Caco-2 (cell line): Measurements from ENCODE around the gene DHRS13. TPM values are rescaled to one million over a fixed set of nuclear protein-coding genes. Genes with fewer than 3 reads are reported as not detected.

ENCODE experiments used
- BruUV-seq: library from RNA; stranded (reverse); fragments of 400-500 nt; replicated peaks from 2 replicates; lab custom pipeline; 2021; lab: Mats Ljungman, UMichigan
- CTCF ChIA-PET: fragments of 300-600 bp; sonication (Branson Sonifier 250); formaldehyde crosslinking; loops from one replicate; lab custom pipeline; 2022; ENCODE audit warnings: antibody characterized with exemption; lab: Charles Lee
- POLR2A ChIA-PET: fragments of 300-600 bp; sonication (Branson Sonifier 250); formaldehyde crosslinking; loops from one replicate; lab custom pipeline; 2022; ENCODE audit warnings: antibody characterized with exemption; lab: Charles Lee
- DNase-seq, 2 experiments: peaks; one replicate each; pipeline versions ENCODE4 v3.0.0 to v3.0.0-alpha.2; 2020 to 2022
- H3K27me3 ChIP-seq: replicated peaks from 2 replicates; pipeline ENCODE4 v1.6.0; 2011; ENCODE audit warnings: low read length; ENCODE audit not compliant: control insufficient read depth, insufficient read depth
- H3K36me3 ChIP-seq: 2 replicates; pipeline ENCODE4 v1.5.1; 2011; ENCODE audit warnings: low read length; ENCODE audit not compliant: control insufficient read depth, insufficient read depth
- H3K4me1 ChIP-seq: fragments of 250-450 bp; sonication (Bioruptor Pico); 2 replicates; pipeline ENCODE4 v1.5.1; 2020; ENCODE audit warnings: mild to moderate bottlenecking
- H3K4me3 ChIP-seq: 2 replicates; pipeline ENCODE4 v1.5.1; 2011; ENCODE audit warnings: low read depth, mild to moderate bottlenecking, control low read depth, low read length
- H3K9me3 ChIP-seq: fragments of 250-450 bp; sonication (Bioruptor Pico); 2 replicates; pipeline ENCODE4 v1.5.1; 2020; ENCODE audit warnings: mild to moderate bottlenecking, moderate library complexity
- H3K27ac Mint-ChIP-seq: one replicate; pipeline ENCODE4 v1.8.0; 2022; ENCODE audit warnings: mixed read lengths; ENCODE audit not compliant: unreplicated experiment
- H3K27me3 Mint-ChIP-seq: one replicate; pipeline ENCODE4 v1.8.0; 2022; ENCODE audit warnings: mixed read lengths; ENCODE audit not compliant: insufficient read depth, unreplicated experiment
- H3K36me3 Mint-ChIP-seq: one replicate; pipeline ENCODE4 v1.8.0; 2022; ENCODE audit warnings: mild to moderate bottlenecking, mixed read lengths; ENCODE audit not compliant: insufficient read depth, unreplicated experiment
- H3K4me1 Mint-ChIP-seq: one replicate; pipeline ENCODE4 v1.8.0; 2022; ENCODE audit warnings: low read depth, mixed read lengths; ENCODE audit not compliant: unreplicated experiment
- H3K4me3 Mint-ChIP-seq: one replicate; pipeline ENCODE4 v1.8.0; 2022; ENCODE audit warnings: mild to moderate bottlenecking, moderate library complexity, mixed read lengths; ENCODE audit not compliant: unreplicated experiment
- H3K9me3 Mint-ChIP-seq: one replicate; pipeline ENCODE4 v1.8.0; 2022; ENCODE audit warnings: mixed read lengths; ENCODE audit not compliant: unreplicated experiment
- intact Hi-C: fragments of 100-400 bp; cut with micrococcal nuclease; formaldehyde crosslinking; loops from one replicate; pipeline ENCODE4 v1.10.0; 2022; ENCODE audit not compliant: unreplicated experiment
- total RNA-seq: library from RNA; stranded (reverse); gene quantifications from 2 replicates; pipeline ENCODE4 v1.2.3, GENCODE V29; 2022
- TF ChIP-seq, protein P1 (sequence below), 2 experiments: fragments of 200-600 bp in 1 of 2; IDR thresholded peaks; 1 replicate in 1 of 2; 2 replicates in 1 of 2; pipeline versions ENCODE4 v1.5.1 to v1.8.0; 2011 to 2022; ENCODE audit warnings: antibody characterized with exemption in 1 of 2, control low read depth in 1 of 2, inconsistent platforms in 1 of 2, low read depth in 1 of 2, low read length in 1 of 2, mild to moderate bottlenecking in 1 of 2, moderate library complexity in 1 of 2; ENCODE audit not compliant: insufficient read depth in 1 of 2, severe bottlenecking in 1 of 2, unreplicated experiment in 1 of 2

Gene DHRS13
- total RNA-seq, 1 experiment from 2014 or later, result 38.0 TPM

DNA sequence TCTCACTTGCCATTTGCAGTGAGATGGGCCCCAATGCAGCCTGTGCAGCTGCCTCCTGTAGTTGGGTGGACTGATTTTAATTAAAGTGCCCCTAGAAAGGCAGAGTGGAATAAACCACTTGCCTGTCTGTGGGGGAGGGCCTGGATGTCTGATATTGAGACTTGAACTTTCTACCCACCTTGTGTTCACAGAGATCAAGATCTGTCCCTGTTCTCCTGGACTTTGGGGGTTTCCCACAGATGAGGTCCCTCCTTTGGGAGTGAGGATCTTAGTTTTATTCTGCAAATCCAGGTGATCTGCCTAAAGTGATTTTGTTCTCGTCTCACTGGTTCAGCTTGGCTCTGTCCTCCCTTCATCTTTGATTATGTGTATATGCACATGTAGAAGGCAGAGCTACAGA is 7.7 kb upstream of the DHRS13 start:
- Mint-ChIP-seq H3K27me3 (no peaks in the 10 kb centered on the region), H3K4me1 (no peaks in the 10 kb centered on the region), H3K36me3 (peaks cover 93% of the 10 kb centered on the region), H3K27ac (no peak overlapping the region), H3K9me3 (no peaks in the 10 kb centered on the region), H3K4me3 (no peak overlapping the region)
- no TSS peak for BruUV-seq
- no peaks in the 10 kb centered on the region for H3K27me3 ChIP-seq
- no peaks in the 10 kb centered on the region for H3K4me1 ChIP-seq
- no peak overlapping the region for H3K4me3 ChIP-seq
- ChIA-PET POLR2A (no interaction called here), CTCF (interaction anchor here (0.7 to 1.0 kb wide), 2 partner anchors 39 to 69 kb away, joined by 3 to 6 read pairs; no protein-coding TSS in a partner anchor)
- intact Hi-C loops, result no loop called here
- TF ChIP-seq, protein P1, sequence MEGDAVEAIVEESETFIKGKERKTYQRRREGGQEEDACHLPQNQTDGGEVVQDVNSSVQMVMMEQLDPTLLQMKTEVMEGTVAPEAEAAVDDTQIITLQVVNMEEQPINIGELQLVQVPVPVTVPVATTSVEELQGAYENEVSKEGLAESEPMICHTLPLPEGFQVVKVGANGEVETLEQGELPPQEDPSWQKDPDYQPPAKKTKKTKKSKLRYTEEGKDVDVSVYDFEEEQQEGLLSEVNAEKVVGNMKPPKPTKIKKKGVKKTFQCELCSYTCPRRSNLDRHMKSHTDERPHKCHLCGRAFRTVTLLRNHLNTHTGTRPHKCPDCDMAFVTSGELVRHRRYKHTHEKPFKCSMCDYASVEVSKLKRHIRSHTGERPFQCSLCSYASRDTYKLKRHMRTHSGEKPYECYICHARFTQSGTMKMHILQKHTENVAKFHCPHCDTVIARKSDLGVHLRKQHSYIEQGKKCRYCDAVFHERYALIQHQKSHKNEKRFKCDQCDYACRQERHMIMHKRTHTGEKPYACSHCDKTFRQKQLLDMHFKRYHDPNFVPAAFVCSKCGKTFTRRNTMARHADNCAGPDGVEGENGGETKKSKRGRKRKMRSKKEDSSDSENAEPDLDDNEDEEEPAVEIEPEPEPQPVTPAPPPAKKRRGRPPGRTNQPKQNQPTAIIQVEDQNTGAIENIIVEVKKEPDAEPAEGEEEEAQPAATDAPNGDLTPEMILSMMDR (IDR thresholded peaks at IDR 0.05; ENCODE audit: insufficient read depth in 1 of 2, low read depth in 1 of 2, low read length in 1 of 2, severe bottlenecking in 1 of 2, unreplicated experiment in 1 of 2), result no peak
- peaks cover 8% of the 10 kb centered on the region for H3K36me3 ChIP-seq
- H3K9me3 ChIP-seq, result no peaks in the 10 kb centered on the region
- DNase-seq, result no peak

DNA sequence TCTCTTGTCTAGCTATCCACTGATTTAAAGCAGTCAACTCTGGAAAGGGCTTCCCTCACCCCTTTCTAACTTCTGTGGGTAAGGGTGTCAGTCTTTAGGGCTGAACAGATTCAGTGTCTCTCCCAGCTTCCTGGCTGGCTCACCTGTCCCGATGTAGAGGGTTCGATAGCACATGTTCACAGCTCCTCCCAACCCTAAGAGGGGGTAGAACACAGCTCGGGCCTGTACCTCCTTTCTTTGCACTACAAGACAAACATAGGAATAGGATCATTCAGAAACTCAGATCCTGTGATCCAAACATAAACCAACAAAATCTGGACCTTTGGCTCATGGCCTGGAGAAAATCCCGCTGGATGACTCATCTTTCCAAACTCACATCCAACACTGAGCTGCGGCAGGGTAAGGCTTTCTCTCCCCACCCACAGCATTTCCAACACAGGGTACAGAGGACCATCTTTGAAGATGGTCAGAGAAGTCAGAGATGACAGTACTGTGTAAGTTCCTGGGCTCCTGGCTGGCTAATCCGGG is 5.8 kb upstream of the DHRS13 start:
- CTCF ChIA-PET, result interaction anchor here (0.5 to 0.8 kb wide), 2 partner anchors 66 to 181 kb away, joined by 5 to 6 read pairs; no protein-coding TSS in a partner anchor
- DNase-seq, result no peak
- Histone ChIP-seq H3K27me3 (no peaks in the 10 kb centered on the region), H3K4me1 (no peaks in the 10 kb centered on the region), H3K4me3 (no peak overlapping the region), H3K36me3 (peaks cover 8% of the 10 kb centered on the region), H3K9me3 (no peaks in the 10 kb centered on the region)
- TF ChIP-seq, protein P1 (IDR thresholded peaks at IDR 0.05; ENCODE audit: insufficient read depth in 1 of 2, low read depth in 1 of 2, low read length in 1 of 2, severe bottlenecking in 1 of 2, unreplicated experiment in 1 of 2), result no peak
- POLR2A ChIA-PET, result no interaction called here
- peaks cover 8% of the 10 kb centered on the region for H3K4me1 Mint-ChIP-seq
- no peaks in the 10 kb centered on the region for H3K27me3 Mint-ChIP-seq
- H3K27ac Mint-ChIP-seq, result no peak overlapping the region
- BruUV-seq, result no TSS peak
- no peak overlapping the region for H3K4me3 Mint-ChIP-seq
- H3K9me3 Mint-ChIP-seq, result no peaks in the 10 kb centered on the region
- H3K36me3 Mint-ChIP-seq, result peaks cover 91% of the 10 kb centered on the region
- intact Hi-C loops, result no loop called here

DNA sequence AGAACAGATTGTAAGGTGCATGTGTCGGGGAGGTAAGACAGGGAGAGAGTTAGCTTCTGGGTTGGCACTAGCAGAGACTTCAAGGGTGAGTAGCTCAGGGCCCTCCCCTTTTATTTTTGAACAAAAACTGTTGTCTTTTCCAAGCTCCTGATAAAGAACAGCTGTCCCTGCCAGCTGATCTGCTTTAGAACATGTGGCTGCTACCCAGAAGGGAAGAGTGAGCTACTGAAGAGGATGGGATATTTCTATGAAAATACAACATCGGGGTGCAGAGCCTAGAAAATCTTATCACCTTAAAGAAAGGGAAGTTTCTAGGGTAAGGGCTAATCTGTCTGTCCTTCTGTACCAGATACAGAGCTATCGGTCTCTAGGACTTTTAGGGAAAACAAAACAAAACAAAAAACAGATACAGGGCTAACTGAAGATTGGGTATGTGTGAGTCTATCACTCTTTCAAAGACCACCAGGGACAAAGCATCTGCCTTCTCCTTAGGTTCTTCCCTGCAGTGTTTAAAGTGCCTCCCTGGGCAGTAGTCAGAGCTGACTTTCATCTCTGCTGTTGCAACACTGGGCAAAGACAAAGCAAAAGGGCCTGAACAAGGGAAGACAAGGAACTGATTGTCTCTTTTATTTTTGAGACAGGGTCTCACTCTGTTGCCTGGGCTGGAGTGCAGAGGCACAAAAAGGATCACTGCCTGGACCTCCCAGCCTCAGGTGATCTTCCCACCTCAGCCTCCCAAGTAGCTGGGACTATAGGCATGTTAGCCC is 5.0 kb upstream of the DHRS13 start:
- peaks cover 15% of the 10 kb centered on the region for H3K4me1 Mint-ChIP-seq
- H3K4me1 ChIP-seq, result no peaks in the 10 kb centered on the region
- no peak for DNase-seq
- intact Hi-C loops, result no loop called here
- no peak overlapping the region for H3K27ac Mint-ChIP-seq
- H3K36me3 ChIP-seq, result peaks cover 7% of the 10 kb centered on the region
- H3K4me3 ChIP-seq, result no peak overlapping the region
- H3K27me3 ChIP-seq, result no peaks in the 10 kb centered on the region
- H3K36me3 Mint-ChIP-seq, result peaks cover 91% of the 10 kb centered on the region
- H3K9me3 Mint-ChIP-seq, result no peaks in the 10 kb centered on the region
- H3K4me3 Mint-ChIP-seq, result no peak overlapping the region
- no peaks in the 10 kb centered on the region for H3K9me3 ChIP-seq
- H3K27me3 Mint-ChIP-seq, result no peaks in the 10 kb centered on the region
- ChIA-PET CTCF (interaction anchor here (0.5 to 0.8 kb wide), 3 partner anchors 10 to 181 kb away, joined by 3 to 6 read pairs (median 5); partner anchors contain the start of gene FLOT2), POLR2A (no interaction called here)
- BruUV-seq, result no TSS peak
- TF ChIP-seq, protein P1 (IDR thresholded peaks at IDR 0.05; ENCODE audit: insufficient read depth in 1 of 2, low read depth in 1 of 2, low read length in 1 of 2, severe bottlenecking in 1 of 2, unreplicated experiment in 1 of 2), result no peak
